Liver (tissue), 9 donors: ENCODE data around the gene CACNA1C. TPM values are rescaled to one million over a fixed set of nuclear protein-coding genes. Genes with fewer than 3 reads are reported as not detected.

ENCODE experiments used
- DNase-seq: peaks from one replicate; pipeline ENCODE4 v3.0.0-alpha.2; 2017; ENCODE audit warnings: low spot score
- H3K27ac ChIP-seq, 2 donors: one replicate each; pipeline ENCODE4 v1.7.0; 2013; ENCODE audit warnings: inconsistent platforms in 2 of 2, low read length in 2 of 2, control low read depth in 1 of 2, low read depth in 1 of 2, mild to moderate bottlenecking in 1 of 2
- H3K27me3 ChIP-seq, 4 donors: one replicate each; pipeline versions ENCODE4 v1.6.1 to v1.7.0; 2013; ENCODE audit warnings: low read length in 3 of 4, inconsistent platforms in 1 of 4, mild to moderate bottlenecking in 1 of 4, moderate library complexity in 1 of 4; ENCODE audit not compliant: control insufficient read depth in 4 of 4, insufficient read depth in 4 of 4
- H3K36me3 ChIP-seq, 4 donors: one replicate each; pipeline versions ENCODE4 v1.6.1 to v1.7.0; 2013; ENCODE audit warnings: low read length in 3 of 4, mild to moderate bottlenecking in 3 of 4, low read depth in 1 of 4, moderate library complexity in 1 of 4; ENCODE audit not compliant: control insufficient read depth in 4 of 4, insufficient read depth in 3 of 4
- H3K4me1 ChIP-seq, 4 donors: one replicate each; pipeline versions ENCODE4 v1.6.1 to v1.7.0; 2013; ENCODE audit warnings: low read length in 3 of 4, mild to moderate bottlenecking in 3 of 4, moderate library complexity in 1 of 4; ENCODE audit not compliant: control insufficient read depth in 4 of 4, insufficient read depth in 4 of 4
- H3K4me3 ChIP-seq, 3 donors: one replicate each; pipeline versions ENCODE4 v1.6.1 to v1.7.0; 2013; ENCODE audit warnings: low read length in 3 of 3, control low read depth in 1 of 3, low read depth in 1 of 3, mild to moderate bottlenecking in 1 of 3
- H3K9ac ChIP-seq, 2 donors: one replicate each; pipeline ENCODE4 v1.7.0; 2013; ENCODE audit warnings: low read length in 2 of 2, mild to moderate bottlenecking in 2 of 2, moderate library complexity in 2 of 2, control low read depth in 1 of 2, low read depth in 1 of 2
- H3K9me3 ChIP-seq, 4 donors: one replicate each; pipeline versions ENCODE4 v1.6.1 to v1.7.0; 2013; ENCODE audit warnings: low read length in 3 of 4; ENCODE audit not compliant: control insufficient read depth in 4 of 4
- FOXA1 ChIP-seq: IDR thresholded peaks from 2 replicates; pipeline ENCODE4 v1.6.1; 2016; ENCODE audit warnings: antibody characterized with exemption
- FOXA2 ChIP-seq: IDR thresholded peaks from 2 replicates; pipeline ENCODE4 v1.6.1; 2016; ENCODE audit warnings: antibody characterized with exemption
- GABPA ChIP-seq, 2 donors: IDR thresholded peaks in 1 of 2; conservative IDR thresholded peaks in 1 of 2; 2 replicates each; pipeline ENCODE4 v1.6.1; 2016; ENCODE audit warnings: antibody characterized with exemption in 2 of 2, mild to moderate bottlenecking in 1 of 2, moderate library complexity in 1 of 2
- HNF4A ChIP-seq, 2 donors: conservative IDR thresholded peaks; 2 replicates each; pipeline ENCODE4 v1.6.1; 2016; ENCODE audit warnings: antibody characterized with exemption in 2 of 2, mild to moderate bottlenecking in 2 of 2
- HNF4G ChIP-seq: IDR thresholded peaks from 2 replicates; pipeline ENCODE4 v1.6.1; 2016; ENCODE audit warnings: antibody characterized with exemption
- MAX ChIP-seq: IDR thresholded peaks from 2 replicates; pipeline ENCODE4 v1.6.1; 2016; ENCODE audit warnings: antibody characterized with exemption
- NR2F2 ChIP-seq: IDR thresholded peaks from 2 replicates; pipeline ENCODE4 v1.6.1; 2016; ENCODE audit warnings: antibody characterized with exemption
- RAD21 ChIP-seq, 2 donors: IDR thresholded peaks; 2 replicates each; pipeline ENCODE4 v1.6.1; 2016; ENCODE audit warnings: antibody characterized with exemption in 2 of 2, mild to moderate bottlenecking in 2 of 2
- REST ChIP-seq: IDR thresholded peaks from 2 replicates; pipeline ENCODE4 v1.6.1; 2016; ENCODE audit warnings: antibody characterized with exemption, mild to moderate bottlenecking
- RXRA ChIP-seq, 2 donors: IDR thresholded peaks; 2 replicates each; pipeline ENCODE4 v1.6.1; 2017 to 2018; ENCODE audit warnings: antibody characterized with exemption in 2 of 2, mild to moderate bottlenecking in 1 of 2
- SP1 ChIP-seq: IDR thresholded peaks from 2 replicates; pipeline ENCODE4 v1.6.1; 2018; ENCODE audit warnings: antibody characterized with exemption, mild to moderate bottlenecking
- TAF1 ChIP-seq: conservative IDR thresholded peaks from 2 replicates; pipeline ENCODE4 v1.6.1; 2016; ENCODE audit warnings: antibody characterized with exemption, mild to moderate bottlenecking
- YY1 ChIP-seq: IDR thresholded peaks from 2 replicates; pipeline ENCODE4 v1.6.1; 2016; ENCODE audit warnings: antibody characterized with exemption, mild to moderate bottlenecking
- WGBS: extraction: QIAGEN DNeasy Blood & Tissue Kit; methylation state at CpG from one replicate; pipeline ENCODE4 v1.1.7; 2013; 5-methylcytosine and 5-hydroxymethylcytosine counted together
- polyA plus RNA-seq, 2 donors: library from polyadenylated mRNA; stranded (reverse) in 1 of 2; unstranded in 1 of 2; fragments of 200-250 nt in 1 of 2; fragments of >200 nt in 1 of 2; fragmentation: Nextera tagmentation in 1 of 2; extraction: Ambion mirVana in 1 of 2; gene quantifications; one replicate each; pipeline versions ENCODE4 v1.2.1 to v1.2.3, GENCODE V29; 2013 to 2015
- total RNA-seq, 2 donors: library from RNA; depleted of rRNA; stranded (reverse); fragments of >200 nt; gene quantifications; one replicate each; pipeline ENCODE4 v1.2.3, GENCODE V29; 2014
- TF ChIP-seq, protein P1 (sequence below): IDR thresholded peaks from 2 replicates; pipeline ENCODE4 v1.6.1; 2016; ENCODE audit warnings: antibody characterized with exemption
- TF ChIP-seq, protein P2 (sequence below): fragments of 150-350 bp; IDR thresholded peaks from 2 replicates; pipeline ENCODE4 v1.5.1; 2017; ENCODE audit warnings: improper control_type of control experiment, low read depth, low read length; ENCODE audit not compliant: missing input control
- TF ChIP-seq, protein P3 (sequence below): IDR thresholded peaks from 2 replicates; pipeline ENCODE4 v1.6.1; 2016; ENCODE audit warnings: antibody characterized with exemption
- donor health status: healthy.
- donor health status: healthy.
- donor health status: healthy.
- donor health status: healthy.
- donor health status: healthy.

Gene CACNA1C
- total and polyA plus RNA-seq, 4 donors = 0.23 to 1.9 (median 0.41) TPM

DNA sequence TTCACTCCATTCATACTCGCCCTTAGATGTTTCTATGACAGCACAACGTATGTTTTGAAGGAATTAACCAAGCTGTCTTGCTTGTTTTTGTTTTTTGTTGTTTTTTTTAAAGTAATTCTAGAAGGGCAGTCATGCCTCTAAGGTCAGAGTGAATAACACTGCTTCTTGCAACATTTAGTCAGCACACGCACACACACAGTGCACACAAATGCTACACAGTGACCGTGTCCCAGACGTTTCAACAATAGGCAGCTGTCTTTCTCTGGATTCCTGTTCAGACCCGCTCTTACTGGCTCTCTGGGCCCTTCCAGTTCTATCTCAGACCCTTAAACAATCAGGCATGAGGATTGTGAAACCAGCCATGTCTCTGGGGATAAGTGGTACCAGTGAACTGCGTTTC is 391.0 kb downstream of the CACNA1C start:
- no peaks in the 10 kb centered on the region for H3K4me1 ChIP-seq
- DNase-seq = no peak
- no peak overlapping the region for H3K4me3 ChIP-seq
- no peak overlapping the region for H3K9ac ChIP-seq
- no peaks in the 10 kb centered on the region for H3K36me3 ChIP-seq
- WGBS = 72% methylated on average over 7 of the region's 7 CpGs
- H3K27me3 ChIP-seq = no peaks in the 10 kb centered on the region
- TF ChIP-seq HNF4G = no peak
- TF ChIP-seq, protein P1, sequence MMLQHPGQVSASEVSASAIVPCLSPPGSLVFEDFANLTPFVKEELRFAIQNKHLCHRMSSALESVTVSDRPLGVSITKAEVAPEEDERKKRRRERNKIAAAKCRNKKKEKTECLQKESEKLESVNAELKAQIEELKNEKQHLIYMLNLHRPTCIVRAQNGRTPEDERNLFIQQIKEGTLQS = no peak
- no peak for TF ChIP-seq MAX
- no peak for TF ChIP-seq GABPA (IDR thresholded peaks at IDR 0.05 in 1 of 2, conservative IDR thresholded peaks at IDR 0.05 in 1 of 2)
- TF ChIP-seq, protein P2, sequence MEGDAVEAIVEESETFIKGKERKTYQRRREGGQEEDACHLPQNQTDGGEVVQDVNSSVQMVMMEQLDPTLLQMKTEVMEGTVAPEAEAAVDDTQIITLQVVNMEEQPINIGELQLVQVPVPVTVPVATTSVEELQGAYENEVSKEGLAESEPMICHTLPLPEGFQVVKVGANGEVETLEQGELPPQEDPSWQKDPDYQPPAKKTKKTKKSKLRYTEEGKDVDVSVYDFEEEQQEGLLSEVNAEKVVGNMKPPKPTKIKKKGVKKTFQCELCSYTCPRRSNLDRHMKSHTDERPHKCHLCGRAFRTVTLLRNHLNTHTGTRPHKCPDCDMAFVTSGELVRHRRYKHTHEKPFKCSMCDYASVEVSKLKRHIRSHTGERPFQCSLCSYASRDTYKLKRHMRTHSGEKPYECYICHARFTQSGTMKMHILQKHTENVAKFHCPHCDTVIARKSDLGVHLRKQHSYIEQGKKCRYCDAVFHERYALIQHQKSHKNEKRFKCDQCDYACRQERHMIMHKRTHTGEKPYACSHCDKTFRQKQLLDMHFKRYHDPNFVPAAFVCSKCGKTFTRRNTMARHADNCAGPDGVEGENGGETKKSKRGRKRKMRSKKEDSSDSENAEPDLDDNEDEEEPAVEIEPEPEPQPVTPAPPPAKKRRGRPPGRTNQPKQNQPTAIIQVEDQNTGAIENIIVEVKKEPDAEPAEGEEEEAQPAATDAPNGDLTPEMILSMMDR = no peak
- TF ChIP-seq SP1 = no peak
- TF ChIP-seq FOXA1 = no peak
- TF ChIP-seq, protein P3, sequence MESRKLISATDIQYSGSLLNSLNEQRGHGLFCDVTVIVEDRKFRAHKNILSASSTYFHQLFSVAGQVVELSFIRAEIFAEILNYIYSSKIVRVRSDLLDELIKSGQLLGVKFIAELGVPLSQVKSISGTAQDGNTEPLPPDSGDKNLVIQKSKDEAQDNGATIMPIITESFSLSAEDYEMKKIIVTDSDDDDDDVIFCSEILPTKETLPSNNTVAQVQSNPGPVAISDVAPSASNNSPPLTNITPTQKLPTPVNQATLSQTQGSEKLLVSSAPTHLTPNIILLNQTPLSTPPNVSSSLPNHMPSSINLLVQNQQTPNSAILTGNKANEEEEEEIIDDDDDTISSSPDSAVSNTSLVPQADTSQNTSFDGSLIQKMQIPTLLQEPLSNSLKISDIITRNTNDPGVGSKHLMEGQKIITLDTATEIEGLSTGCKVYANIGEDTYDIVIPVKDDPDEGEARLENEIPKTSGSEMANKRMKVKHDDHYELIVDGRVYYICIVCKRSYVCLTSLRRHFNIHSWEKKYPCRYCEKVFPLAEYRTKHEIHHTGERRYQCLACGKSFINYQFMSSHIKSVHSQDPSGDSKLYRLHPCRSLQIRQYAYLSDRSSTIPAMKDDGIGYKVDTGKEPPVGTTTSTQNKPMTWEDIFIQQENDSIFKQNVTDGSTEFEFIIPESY = no peak
- no peak for TF ChIP-seq REST
- no peak for TF ChIP-seq RXRA (IDR thresholded peaks at IDR 0.05)
- no peak for TF ChIP-seq YY1
- TF ChIP-seq RAD21 (IDR thresholded peaks at IDR 0.05) = no peak
- no peaks in the 10 kb centered on the region for H3K9me3 ChIP-seq
- no peak overlapping the region for H3K27ac ChIP-seq

- no peaks in the 10 kb centered on the region for H3K27me3 ChIP-seq
- no peak for DNase-seq
- 57% methylated on average over 1 of the region's 1 CpG for WGBS
- H3K27ac ChIP-seq = no peak overlapping the region
- no peaks in the 10 kb centered on the region for H3K9me3 ChIP-seq
- no peak overlapping the region for H3K9ac ChIP-seq
- no peak overlapping the region for H3K4me3 ChIP-seq
- H3K36me3 ChIP-seq = no peaks in the 10 kb centered on the region
- no peaks in the 10 kb centered on the region for H3K4me1 ChIP-seq
- TF ChIP-seq GABPA (IDR thresholded peaks at IDR 0.05 in 1 of 2, conservative IDR thresholded peaks at IDR 0.05 in 1 of 2) (no peak), HNF4G (no peak), FOXA2 (no peak), REST (no peak), NR2F2 (no peak), TAF1 (no peak), HNF4A (conservative IDR thresholded peaks at IDR 0.05) (no peak), SP1 (no peak), MAX (no peak), FOXA1 (no peak), YY1 (no peak)
- TF ChIP-seq, protein P2 = no peak
Measured at GRCh38 chr12:2445968-2446367, 393.2 kb downstream of the CACNA1C start.
